GM18861 (cell line): Measurements from ENCODE around the gene AHCTF1.
"Not testable (repeated sequence)": the region's sequence is repeated elsewhere in the genome, so short reads cannot be mapped to it uniquely, and the experiment has no call there.

Experiments
- ATAC-seq: cut with Tn5 transposase; IDR thresholded peaks from one replicate; pipeline ENCODE4 v1.9.1; 2021; ENCODE audit not compliant: unreplicated experiment

Gene AHCTF1

GRCh38 chr1:246837418-246838117 is 94.2 kb downstream of the AHCTF1 start:
- peak; percentile 52 for ATAC-seq

GRCh38 chr1:246836209-246836966 is 95.4 kb downstream of the AHCTF1 start:
- no peak for ATAC-seq

DNA sequence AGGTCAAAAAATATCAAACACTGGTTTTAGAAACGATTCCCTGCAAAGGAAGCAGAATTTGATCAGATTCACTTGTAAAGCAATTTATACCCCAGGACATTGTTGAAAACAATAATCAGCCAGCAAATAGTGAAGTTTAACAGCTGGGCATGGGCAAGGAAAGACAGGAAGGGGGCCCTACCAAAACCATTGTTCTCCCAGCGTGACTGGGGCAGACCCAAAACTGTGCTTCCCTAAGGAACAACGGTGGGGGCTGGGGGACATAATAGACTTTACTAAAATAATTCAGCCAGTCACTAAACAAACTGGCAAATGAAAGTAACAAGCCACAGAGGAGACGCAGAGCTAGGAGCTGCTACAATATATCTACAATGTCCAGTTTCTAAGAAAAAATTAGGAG is 100.2 kb downstream of the AHCTF1 start:
- ATAC-seq, result no peak

DNA sequence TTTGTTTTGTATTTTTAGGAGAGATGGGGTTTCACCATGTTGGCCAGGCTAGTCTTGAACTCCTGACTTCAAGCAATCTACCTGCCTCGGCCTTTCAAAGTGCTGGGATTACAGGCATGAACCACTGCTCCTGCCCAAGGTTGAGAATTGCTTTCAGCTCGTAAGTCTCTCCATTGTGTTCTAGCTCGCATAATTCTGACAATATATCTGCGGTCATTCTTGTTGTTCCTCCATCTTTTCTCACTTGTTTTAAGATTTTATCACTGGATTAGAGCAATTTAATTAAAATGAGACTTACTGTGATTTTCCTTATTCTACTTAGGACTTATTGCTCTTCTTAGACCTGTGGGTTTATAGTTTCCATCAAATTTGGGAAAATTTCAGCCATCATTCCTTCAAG is 102.9 kb downstream of the AHCTF1 start:
- no peak for ATAC-seq

- no peak for ATAC-seq
These were observed 104.4 kb downstream of the AHCTF1 start for GRCh38 chr1:246827396-246827795.

DNA sequence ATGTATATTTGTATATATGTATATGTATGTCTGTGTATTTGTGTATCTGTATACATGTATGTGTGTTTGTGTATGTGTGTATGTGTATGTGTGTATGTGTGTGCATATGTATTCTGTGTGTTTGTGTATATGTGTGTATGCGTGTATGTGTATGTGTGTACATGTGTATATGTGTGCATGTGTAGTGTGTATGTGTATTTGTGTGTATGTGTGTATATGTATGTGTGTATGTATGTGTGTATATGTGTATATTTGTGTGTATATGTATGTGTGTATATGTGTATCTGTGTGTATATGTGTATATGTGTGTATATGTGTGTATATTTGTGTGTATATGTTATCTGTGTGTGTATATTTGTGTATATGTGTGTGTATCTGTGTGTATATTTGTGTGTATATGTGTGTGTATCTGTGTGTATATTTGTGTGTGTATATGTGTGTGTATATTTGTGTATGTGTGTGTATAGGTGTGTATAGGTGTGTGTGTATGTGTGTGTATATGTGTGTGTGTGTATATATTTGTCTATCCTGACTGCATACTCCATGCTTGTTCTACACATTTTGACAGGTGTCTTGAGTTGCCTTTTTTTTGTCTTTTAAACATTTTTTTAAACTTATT is 106.1 kb downstream of the AHCTF1 start:
- ATAC-seq, result no peak

DNA sequence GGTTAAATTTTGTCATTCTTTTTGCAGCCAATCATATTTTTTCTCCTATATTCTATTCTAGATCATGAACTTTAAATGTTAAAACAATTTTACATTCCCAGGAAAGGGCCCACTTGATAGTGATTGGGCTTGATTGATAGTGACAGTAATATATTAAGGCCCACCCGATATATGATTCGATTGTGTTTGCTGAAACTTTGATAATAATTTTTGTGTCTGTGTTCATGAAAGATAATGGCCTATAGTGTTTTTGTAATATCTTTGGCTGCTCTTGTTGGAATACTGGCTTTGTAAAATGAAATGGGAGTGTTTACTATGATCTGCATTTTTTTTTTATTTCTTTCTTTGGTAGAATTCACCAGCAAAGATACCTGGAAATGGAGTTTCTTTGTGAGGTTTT is 107.2 kb downstream of the AHCTF1 start:
- no peak for ATAC-seq

DNA sequence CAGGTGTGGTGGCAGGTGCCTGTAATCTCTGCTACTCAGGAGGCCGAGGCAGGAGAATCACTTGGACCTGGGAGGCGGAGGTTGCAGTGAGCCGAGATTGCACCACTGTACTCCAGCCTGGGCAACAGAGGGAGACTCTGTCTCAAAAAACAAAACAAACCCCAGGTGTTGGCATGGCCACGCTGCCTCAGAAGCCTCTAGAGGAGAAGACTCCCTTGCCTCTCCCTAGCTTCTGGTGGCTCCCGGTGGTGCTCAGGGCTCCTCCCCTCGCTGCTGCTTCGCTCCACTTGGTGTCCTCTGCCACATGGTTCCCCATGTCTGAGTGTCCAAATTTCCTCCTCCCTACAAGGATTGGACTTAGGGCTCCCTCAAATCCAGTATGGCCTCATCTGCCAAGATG is 109.6 kb downstream of the AHCTF1 start:
- not testable (repeated sequence) for ATAC-seq

- no peak for ATAC-seq
These were observed 111.1 kb downstream of the AHCTF1 start for GRCh38 chr1:246820666-246821065.

GRCh38 chr1:246817778-246818177 is 114.0 kb downstream of the AHCTF1 start:
- ATAC-seq, result not testable (repeated sequence)

DNA sequence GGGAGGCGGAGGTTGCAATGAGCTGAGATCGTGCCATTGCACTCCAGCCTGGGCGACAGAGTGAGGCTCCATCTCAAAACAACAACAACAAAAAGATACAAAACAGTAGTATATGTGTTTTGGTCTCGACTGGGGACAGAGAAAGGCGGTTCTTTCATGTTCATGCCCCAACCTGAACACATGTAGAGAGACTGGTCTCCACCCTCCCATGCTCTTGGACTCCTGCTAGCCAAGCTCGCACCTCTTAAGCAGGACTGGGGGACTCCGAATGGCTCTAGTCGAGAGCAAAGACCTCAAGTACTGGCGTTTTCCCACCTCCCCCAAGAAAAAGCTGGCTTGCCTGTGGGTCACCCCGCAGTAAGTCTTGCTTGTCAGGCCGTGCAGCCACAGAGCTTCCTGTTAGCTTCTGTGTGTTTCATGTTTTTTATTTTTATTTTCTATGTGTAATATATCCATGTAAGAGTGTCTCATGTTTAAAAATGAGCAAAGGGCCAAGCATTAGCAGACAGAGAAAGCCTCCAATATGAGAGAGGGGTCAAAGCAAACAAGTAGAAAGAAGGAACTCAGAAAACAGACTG is 116.0 kb downstream of the AHCTF1 start:
- ATAC-seq, result peak; percentile 84

GRCh38 chr1:246814890-246815289 is 116.9 kb downstream of the AHCTF1 start:
- no peak for ATAC-seq

GRCh38 chr1:246813325-246813724 is 118.4 kb downstream of the AHCTF1 start:
- not testable (repeated sequence) for ATAC-seq

- no peak for ATAC-seq
These were observed 119.8 kb downstream of the AHCTF1 start for GRCh38 chr1:246811985-246812384.

GRCh38 chr1:246809473-246809872 is 122.3 kb downstream of the AHCTF1 start:
- peak; percentile 74 for ATAC-seq

DNA sequence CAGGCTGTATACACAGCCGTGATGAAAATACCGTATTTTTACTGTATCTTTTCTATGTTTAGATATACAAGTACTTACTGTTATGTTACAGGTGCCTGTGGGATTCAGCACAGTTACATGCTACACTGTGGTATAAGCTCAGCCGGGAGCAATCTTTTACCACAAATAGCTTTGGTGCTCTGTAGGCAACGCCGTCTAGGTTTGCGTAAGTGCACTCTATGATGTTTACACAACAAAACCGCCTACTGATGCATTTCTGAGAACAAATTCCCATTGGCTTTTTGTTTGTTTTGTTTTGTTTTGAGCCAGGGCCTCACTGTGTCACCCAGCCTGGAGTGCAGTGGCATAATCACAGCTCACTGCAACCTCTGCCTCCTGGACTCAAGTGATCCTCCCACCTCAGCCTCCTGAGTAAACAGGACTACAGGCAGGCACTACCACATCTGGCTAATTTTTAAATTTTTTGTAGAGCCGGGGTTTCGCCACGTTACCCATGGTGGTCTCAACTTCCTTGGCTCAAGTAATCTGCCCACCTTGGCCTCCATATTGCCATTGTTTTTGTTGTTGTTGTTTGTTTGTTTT is 126.5 kb downstream of the AHCTF1 start:
- ATAC-seq, result no peak

- no peak for ATAC-seq
These were observed 127.9 kb downstream of the AHCTF1 start for GRCh38 chr1:246803883-246804282.

GRCh38 chr1:246803373-246803772 is 128.4 kb downstream of the AHCTF1 start:
- no peak for ATAC-seq

DNA sequence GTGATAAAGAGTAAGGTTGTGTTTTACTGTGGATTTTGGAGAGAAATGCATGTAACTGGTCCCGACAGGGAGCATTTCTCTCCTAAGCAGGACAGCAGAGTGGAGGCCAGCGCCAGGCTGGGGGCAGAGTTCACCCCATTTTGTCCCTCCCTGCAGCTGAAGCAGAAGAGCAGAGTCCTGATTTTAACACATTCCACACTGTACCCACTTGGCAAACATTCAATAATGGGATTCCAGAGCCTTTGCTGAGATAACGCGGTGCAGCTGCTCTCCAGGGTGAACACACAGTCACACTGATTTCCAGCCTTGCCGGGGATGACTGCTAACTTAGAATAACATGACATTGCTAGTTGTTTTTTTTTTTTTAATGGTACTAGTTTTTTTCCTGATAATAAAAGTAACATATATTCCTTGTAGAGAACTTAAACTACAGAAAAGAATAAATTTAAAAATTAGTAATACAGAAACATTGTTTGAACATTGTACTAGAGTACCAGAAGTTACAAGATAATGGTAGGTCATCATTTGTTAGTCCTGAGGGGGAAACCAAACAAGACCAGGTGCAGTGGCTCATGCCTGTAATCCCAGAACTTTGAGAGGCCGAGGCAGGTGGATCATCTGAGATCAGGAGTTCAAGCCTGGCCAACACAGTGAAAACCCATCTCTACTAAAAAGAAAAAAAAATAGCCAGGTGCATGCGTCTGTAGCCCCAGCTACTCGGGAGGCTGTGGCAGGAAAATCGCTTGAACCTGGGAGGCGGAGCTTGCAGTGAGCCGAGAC is 130.3 kb downstream of the AHCTF1 start:
- no peak for ATAC-seq

- ATAC-seq, result no peak
These were observed 131.0 kb downstream of the AHCTF1 start for GRCh38 chr1:246800756-246801155.

DNA sequence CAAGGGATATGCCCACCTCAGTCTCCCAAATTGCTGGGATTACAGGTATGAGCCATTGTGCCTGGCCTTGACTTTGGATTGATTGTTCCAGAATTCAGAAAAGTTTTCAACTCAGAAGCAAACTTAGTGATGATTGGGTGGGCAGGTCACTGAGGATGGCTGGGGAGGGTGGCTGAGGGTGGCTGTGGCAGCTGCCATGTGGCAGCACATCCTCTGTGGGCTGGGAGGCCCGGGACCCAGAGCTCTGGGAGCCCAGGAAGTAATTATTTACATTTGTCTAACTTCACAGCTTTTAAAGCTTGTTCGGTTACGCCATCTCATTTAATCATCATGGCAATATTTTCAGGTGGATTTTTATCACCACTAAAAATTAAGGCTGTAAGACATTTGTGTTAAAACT is 131.4 kb downstream of the AHCTF1 start:
- no peak for ATAC-seq
